H9 (cell line): ENCODE measurements around the gene CPA3. TPM values are rescaled to one million over a fixed set of nuclear protein-coding genes. Genes with fewer than 3 reads are reported as not detected.

Experiments used
- DNase-seq: peaks from one replicate; pipeline ENCODE4 v3.0.0-alpha.2; 2017
- H2AFZ ChIP-seq: one replicate; pipeline ENCODE4 v1.6.1; 2013; ENCODE audit warnings: mild to moderate bottlenecking, low read length, control low read depth, moderate library complexity
- H2AK5ac ChIP-seq: 2 replicates; pipeline ENCODE4 v1.6.1; 2013; ENCODE audit warnings: low read length, control low read depth, mixed read lengths; ENCODE audit not compliant: insufficient read length
- H2BK120ac ChIP-seq: one replicate; pipeline ENCODE4 v1.6.1; 2013; ENCODE audit warnings: low read depth, mild to moderate bottlenecking, low read length, control low read depth, inconsistent platforms; ENCODE audit not compliant: poor library complexity, severe bottlenecking
- H2BK12ac ChIP-seq: 2 replicates; pipeline ENCODE4 v1.6.1; 2013; ENCODE audit warnings: low read length, control low read depth, mixed read lengths, low read depth; ENCODE audit not compliant: insufficient read length
- H2BK15ac ChIP-seq: 2 replicates; pipeline ENCODE4 v1.6.1; 2013; ENCODE audit warnings: low read depth, low read length, control low read depth
- H2BK20ac ChIP-seq: one replicate; pipeline ENCODE4 v1.6.1; 2013; ENCODE audit warnings: low read depth, mild to moderate bottlenecking, low read length, control low read depth, inconsistent platforms; ENCODE audit not compliant: poor library complexity, severe bottlenecking
- H2BK5ac ChIP-seq: 2 replicates; pipeline ENCODE4 v1.6.1; 2013; ENCODE audit warnings: low read length, control low read depth, mixed read lengths; ENCODE audit not compliant: insufficient read length
- H3K14ac ChIP-seq: 2 replicates; pipeline ENCODE4 v1.6.1; 2013; ENCODE audit warnings: low read length, control low read depth; ENCODE audit not compliant: insufficient read depth
- H3K18ac ChIP-seq: 2 replicates; pipeline ENCODE4 v1.6.1; 2013; ENCODE audit warnings: low read depth, mild to moderate bottlenecking, mixed read lengths, low read length, control low read depth; ENCODE audit not compliant: insufficient read length
- H3K23ac ChIP-seq: 2 replicates; pipeline ENCODE4 v1.6.1; 2013; ENCODE audit warnings: low read length, control low read depth, mixed read lengths, low read depth; ENCODE audit not compliant: insufficient read length
- H3K23me2 ChIP-seq: 2 replicates; pipeline ENCODE4 v1.6.1; 2013; ENCODE audit warnings: low read depth, mild to moderate bottlenecking, mixed read lengths, low read length, control low read depth; ENCODE audit not compliant: insufficient read length, poor library complexity, severe bottlenecking
- H3K27ac ChIP-seq: 2 replicates; pipeline ENCODE4 v1.5.1; 2013; ENCODE audit warnings: low read length, control low read depth, mixed read lengths, low read depth; ENCODE audit not compliant: insufficient read length
- H3K27me3 ChIP-seq: 2 replicates; pipeline ENCODE4 v1.6.1; 2013; ENCODE audit warnings: low read length, control low read depth, inconsistent platforms; ENCODE audit not compliant: insufficient read depth
- H3K4ac ChIP-seq: 2 replicates; pipeline ENCODE4 v1.6.1; 2013; ENCODE audit warnings: low read depth, mild to moderate bottlenecking, control low read depth, inconsistent platforms, low read length, moderate library complexity
- H3K4me1 ChIP-seq: 2 replicates; pipeline ENCODE4 v1.6.1; 2013; ENCODE audit warnings: low read length, control low read depth, inconsistent platforms; ENCODE audit not compliant: insufficient read depth
- H3K4me2 ChIP-seq: 2 replicates; pipeline ENCODE4 v1.6.1; 2013; ENCODE audit warnings: low read length, control low read depth, mixed read lengths; ENCODE audit not compliant: insufficient read length, insufficient read depth
- H3K56ac ChIP-seq: 2 replicates; pipeline ENCODE4 v1.6.1; 2013; ENCODE audit warnings: low read depth, mild to moderate bottlenecking, mixed read lengths, low read length, control low read depth; ENCODE audit not compliant: insufficient read length
- H3K79me1 ChIP-seq: 2 replicates; pipeline ENCODE4 v1.6.1; 2013; ENCODE audit warnings: low read depth, mild to moderate bottlenecking, moderate library complexity, low read length, control low read depth, inconsistent platforms; ENCODE audit not compliant: insufficient read depth, poor library complexity, severe bottlenecking
- H3K79me2 ChIP-seq: 2 replicates; pipeline ENCODE4 v1.6.1; 2013; ENCODE audit warnings: low read length, control low read depth, inconsistent platforms; ENCODE audit not compliant: insufficient read depth
- H3K9ac ChIP-seq: 2 replicates; pipeline ENCODE4 v1.6.1; 2013; ENCODE audit warnings: low read length, control low read depth, mixed read lengths; ENCODE audit not compliant: insufficient read length; ENCODE audit errors: extremely low read depth
- H3K9me3 ChIP-seq: one replicate; pipeline ENCODE4 v1.6.1; 2013; ENCODE audit warnings: low read depth, low read length, inconsistent platforms; ENCODE audit not compliant: control insufficient read depth
- H3T11ph ChIP-seq: one replicate; pipeline ENCODE4 v1.6.1; 2013; ENCODE audit warnings: mild to moderate bottlenecking, low read length, control low read depth, inconsistent platforms
- H4K20me1 ChIP-seq: one replicate; pipeline ENCODE4 v1.6.1; 2013; ENCODE audit not compliant: control insufficient read depth, insufficient read length, insufficient read depth
- H4K5ac ChIP-seq: 2 replicates; pipeline ENCODE4 v1.6.1; 2013; ENCODE audit warnings: low read depth, mild to moderate bottlenecking, mixed read lengths, low read length, control low read depth; ENCODE audit not compliant: insufficient read length
- H4K8ac ChIP-seq: replicated peaks from 2 replicates; pipeline ENCODE4 v1.6.1; 2013; ENCODE audit warnings: low read length, control low read depth, mixed read lengths, low read depth; ENCODE audit not compliant: insufficient read length
- H4K91ac ChIP-seq: 2 replicates; pipeline ENCODE4 v1.6.1; 2013; ENCODE audit warnings: low read depth, mild to moderate bottlenecking, moderate library complexity, mixed read lengths, low read length, control low read depth; ENCODE audit not compliant: insufficient read length
- H3K27ac Mint-ChIP-seq, 3 experiments: 2 replicates in 2 of 3; 3 replicates in 1 of 3; pipeline ENCODE4 v1.8.0; 2020 to 2021; ENCODE audit warnings: mixed read lengths in 3 of 3, mild to moderate bottlenecking in 1 of 3, moderate library complexity in 1 of 3
- H3K27me3 Mint-ChIP-seq: 2 replicates; pipeline ENCODE4 v1.8.0; 2021; ENCODE audit warnings: low read depth, mild to moderate bottlenecking, moderate library complexity, mixed read lengths
- H3K36me3 Mint-ChIP-seq, 3 experiments: 2 replicates in 2 of 3; 3 replicates in 1 of 3; pipeline ENCODE4 v1.8.0; 2020 to 2021; ENCODE audit warnings: low read depth in 3 of 3, mixed read lengths in 3 of 3; ENCODE audit not compliant: insufficient read depth in 1 of 3
- H3K4me1 Mint-ChIP-seq, 2 experiments: 2 replicates each; pipeline ENCODE4 v1.8.0; 2020; ENCODE audit warnings: mixed read lengths in 2 of 2
- H3K4me3 Mint-ChIP-seq, 2 experiments: 2 replicates in 1 of 2; 3 replicates in 1 of 2; pipeline ENCODE4 v1.8.0; 2020 to 2021; ENCODE audit warnings: mild to moderate bottlenecking in 2 of 2, mixed read lengths in 2 of 2, moderate library complexity in 1 of 2
- H3K9me3 Mint-ChIP-seq, 2 experiments: 2 replicates in 1 of 2; 3 replicates in 1 of 2; pipeline ENCODE4 v1.8.0; 2020; ENCODE audit warnings: mild to moderate bottlenecking in 2 of 2, mixed read lengths in 2 of 2, moderate library complexity in 1 of 2
- WGBS: extraction: QIAGEN DNeasy Blood & Tissue Kit; methylation state at CpG from one replicate; pipeline ENCODE4 v1.1.7; 2013; ENCODE audit warnings: missing lambda C conversion rate, low lambda C conversion rate, mixed read lengths; ENCODE audit not compliant: insufficient read length; ENCODE audit errors: extremely low coverage; 5-methylcytosine and 5-hydroxymethylcytosine counted together
- total RNA-seq: library from RNA; stranded (reverse); gene quantifications from 2 replicates; pipeline ENCODE4 v1.2.1, GENCODE V29; 2021
- TF ChIP-seq, protein P1 (sequence below): fragments of 200-600 bp; sonication (generic); conservative IDR thresholded peaks from 3 replicates; pipeline ENCODE4 v1.8.0; 2021; ENCODE audit warnings: antibody characterized with exemption, mild to moderate bottlenecking

The CPA3 gene
- total RNA-seq, 1 experiment from 2014 or later, result not detected

DNA sequence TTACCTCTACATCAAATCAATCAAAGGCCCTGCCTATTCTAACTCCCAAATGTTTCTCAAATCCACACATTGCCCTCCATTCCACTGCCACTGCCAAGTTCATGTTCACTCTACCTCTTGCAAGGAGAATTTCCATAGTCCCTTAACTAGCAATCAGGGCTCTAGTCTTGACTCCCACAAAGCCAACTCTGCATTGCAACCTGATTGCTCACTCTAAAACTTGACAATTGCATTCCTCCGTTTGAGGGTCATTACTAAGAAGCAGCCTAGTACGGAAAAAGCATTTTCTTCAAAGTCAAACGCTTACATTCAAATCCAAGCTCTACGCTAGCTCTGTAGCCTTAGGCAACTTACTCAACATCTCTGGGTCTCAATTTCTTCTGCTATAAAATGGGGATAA, 1.2 kb downstream of the CPA3 start:
- H3K4me1 ChIP-seq, result no peaks in the 10 kb centered on the region
- H4K20me1 ChIP-seq, result no peaks in the 10 kb centered on the region
- TF ChIP-seq, protein P1, sequence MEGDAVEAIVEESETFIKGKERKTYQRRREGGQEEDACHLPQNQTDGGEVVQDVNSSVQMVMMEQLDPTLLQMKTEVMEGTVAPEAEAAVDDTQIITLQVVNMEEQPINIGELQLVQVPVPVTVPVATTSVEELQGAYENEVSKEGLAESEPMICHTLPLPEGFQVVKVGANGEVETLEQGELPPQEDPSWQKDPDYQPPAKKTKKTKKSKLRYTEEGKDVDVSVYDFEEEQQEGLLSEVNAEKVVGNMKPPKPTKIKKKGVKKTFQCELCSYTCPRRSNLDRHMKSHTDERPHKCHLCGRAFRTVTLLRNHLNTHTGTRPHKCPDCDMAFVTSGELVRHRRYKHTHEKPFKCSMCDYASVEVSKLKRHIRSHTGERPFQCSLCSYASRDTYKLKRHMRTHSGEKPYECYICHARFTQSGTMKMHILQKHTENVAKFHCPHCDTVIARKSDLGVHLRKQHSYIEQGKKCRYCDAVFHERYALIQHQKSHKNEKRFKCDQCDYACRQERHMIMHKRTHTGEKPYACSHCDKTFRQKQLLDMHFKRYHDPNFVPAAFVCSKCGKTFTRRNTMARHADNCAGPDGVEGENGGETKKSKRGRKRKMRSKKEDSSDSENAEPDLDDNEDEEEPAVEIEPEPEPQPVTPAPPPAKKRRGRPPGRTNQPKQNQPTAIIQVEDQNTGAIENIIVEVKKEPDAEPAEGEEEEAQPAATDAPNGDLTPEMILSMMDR, result no peak
- H3K23ac ChIP-seq, result no peak overlapping the region
- no peak overlapping the region for H4K91ac ChIP-seq
- H3K9me3 Mint-ChIP-seq, result no peaks in the 10 kb centered on the region
- H3K27me3 ChIP-seq, result no peaks in the 10 kb centered on the region
- H2AK5ac ChIP-seq, result no peak overlapping the region
- H3K79me2 ChIP-seq, result no peaks in the 10 kb centered on the region
- no peak overlapping the region for H3K27ac Mint-ChIP-seq
- no peak overlapping the region for H3K4me2 ChIP-seq
- H2AFZ ChIP-seq, result no peak overlapping the region
- no peaks in the 10 kb centered on the region for H3K27me3 Mint-ChIP-seq
- no peak overlapping the region for H3K14ac ChIP-seq
- H3K23me2 ChIP-seq, result no peaks in the 10 kb centered on the region
- WGBS, result no CpG with 5 or more reads among the region's 4 CpGs
- no peak overlapping the region for H3K4me3 Mint-ChIP-seq
- H3K9me3 ChIP-seq, result no peaks in the 10 kb centered on the region
- H3K4me1 Mint-ChIP-seq, result no peaks in the 10 kb centered on the region
- H2BK15ac ChIP-seq, result no peak overlapping the region
- H3K36me3 Mint-ChIP-seq, result no peaks in the 10 kb centered on the region
- no peak overlapping the region for H4K5ac ChIP-seq
- no peak overlapping the region for H3K56ac ChIP-seq
- H3K18ac ChIP-seq, result no peak overlapping the region
- no peaks in the 10 kb centered on the region for H3K79me1 ChIP-seq
- H3T11ph ChIP-seq, result no peak overlapping the region
- DNase-seq, result no peak
- no peak overlapping the region for H4K8ac ChIP-seq
- no peak overlapping the region for H2BK20ac ChIP-seq
- no peak overlapping the region for H2BK12ac ChIP-seq
- H3K4ac ChIP-seq, result no peak overlapping the region
- H2BK120ac ChIP-seq, result no peak overlapping the region
- no peak overlapping the region for H3K9ac ChIP-seq
- no peak overlapping the region for H2BK5ac ChIP-seq
- no peak overlapping the region for H3K27ac ChIP-seq
